A549 treated with AZD9567 at 1 μM for 4 hours (cell line): ENCODE results near the gene SIGLEC15. TPM values are rescaled to one million over a fixed set of nuclear protein-coding genes. Genes with fewer than 3 reads are reported as not detected.

Source experiments
- total RNA-seq: library from RNA; stranded (reverse); fragments of 200-300 nt; extraction: Qiagen RNA extraction; gene quantifications from 5 replicates; pipeline ENCODE4 v1.2.3, GENCODE V29; 2022; ENCODE audit not compliant: insufficient read depth

SIGLEC15 gene, protein sequence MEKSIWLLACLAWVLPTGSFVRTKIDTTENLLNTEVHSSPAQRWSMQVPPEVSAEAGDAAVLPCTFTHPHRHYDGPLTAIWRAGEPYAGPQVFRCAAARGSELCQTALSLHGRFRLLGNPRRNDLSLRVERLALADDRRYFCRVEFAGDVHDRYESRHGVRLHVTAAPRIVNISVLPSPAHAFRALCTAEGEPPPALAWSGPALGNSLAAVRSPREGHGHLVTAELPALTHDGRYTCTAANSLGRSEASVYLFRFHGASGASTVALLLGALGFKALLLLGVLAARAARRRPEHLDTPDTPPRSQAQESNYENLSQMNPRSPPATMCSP
- not detected in 5 replicates for total RNA-seq

DNA sequence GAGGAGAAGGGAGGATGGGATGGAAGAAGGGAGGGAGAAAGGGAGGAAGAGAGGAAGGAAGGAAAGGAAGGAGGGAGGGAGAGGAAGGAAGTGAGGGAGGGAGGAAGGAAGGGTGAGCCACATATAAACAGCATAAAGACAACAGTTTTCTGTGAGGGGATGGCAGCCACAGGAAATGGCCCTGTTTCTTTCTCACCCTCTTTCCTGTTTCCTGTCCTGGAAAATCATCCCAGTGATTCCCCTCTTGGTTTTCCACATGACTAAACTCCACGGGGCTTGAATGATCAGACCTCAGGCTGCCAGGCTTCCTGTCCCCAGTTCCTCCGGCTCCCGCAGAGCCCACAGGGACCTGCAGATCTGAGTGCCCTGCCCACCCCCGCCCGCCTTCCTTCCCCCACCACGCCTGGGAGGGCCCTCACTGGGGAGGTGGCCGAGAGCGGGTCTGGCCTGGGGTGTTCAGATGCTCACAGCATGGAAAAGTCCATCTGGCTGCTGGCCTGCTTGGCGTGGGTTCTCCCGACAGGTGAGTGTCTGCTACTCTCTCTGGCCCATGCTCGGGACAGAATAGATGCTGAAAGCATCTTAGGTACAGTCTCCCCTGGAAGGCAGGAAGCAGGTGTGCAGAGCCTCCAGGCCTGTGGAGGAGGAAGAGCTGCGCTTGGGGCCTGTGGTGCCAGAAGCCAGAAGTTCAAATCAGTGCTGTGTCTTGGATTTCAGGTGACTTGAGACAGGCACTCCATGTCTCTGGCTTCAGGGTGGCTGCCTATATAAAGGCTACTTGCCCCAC lies at the start of gene SIGLEC15:
TSS of gene SIGLEC15 (plus strand) at position 418 of the 787 bp plus-strand sequence. CDS start at position 472, 54 bp downstream.

Other genes with a start within 250 kb of the SIGLEC15 start
- not detected in 5 replicates for gene SLC14A2, start 210.2 kb upstream of the SIGLEC15 start, total RNA-seq
- gene SLC14A1, start 101.5 kb upstream of the SIGLEC15 start, total RNA-seq, result not detected in 5 replicates
- gene EPG5, start 141.7 kb downstream of the SIGLEC15 start, total RNA-seq, result 3.6 to 5.6 TPM (median 4.2 TPM) in 5 replicates
- gene PSTPIP2, start 246.6 kb downstream of the SIGLEC15 start, total RNA-seq, result 0.14 to 0.16 TPM (median 0.15 TPM) in 4 of 5 replicates, not detected in the other